ENCODE measurements around the gene ACACB.

- TF ChIP-seq CTCF (conservative IDR thresholded peaks at IDR 0.05; ENCODE audit: low read depth in 2 of 2) (no peak), POLR2AphosphoS5 (IDR thresholded peaks at IDR 0.05; ENCODE audit: low read depth) (no peak), EZH2 (IDR thresholded peaks at IDR 0.05; ENCODE audit: low read depth, unreplicated experiment) (no peak), CREB1 (CRISPR knock-in tag; IDR thresholded peaks at IDR 0.05; ENCODE audit: low read depth) (no peak), EZH2phosphoT487 (IDR thresholded peaks at IDR 0.05; ENCODE audit: unreplicated experiment) (no peak), REST (IDR thresholded peaks at IDR 0.05; ENCODE audit: unreplicated experiment) (no peak)
These were observed 157.0 kb downstream of the ACACB start for GRCh38 chr12:109273354-109273753.

All from GM23338 (cell line).